Forelimb muscle (tissue), 1 donor: ENCODE measurements around the gene MCM6. TPM values are rescaled to one million over a fixed set of nuclear protein-coding genes. Genes with fewer than 3 reads are reported as not detected.

ENCODE experiments used
- polyA plus RNA-seq: library from polyadenylated mRNA; unstranded; fragments of 120-200 nt; gene quantifications from one replicate; pipeline ENCODE4 v1.2.1, GENCODE V29; 2013; ENCODE audit not compliant: insufficient read length

Gene MCM6
- polyA plus RNA-seq, 1 donor = 18.9 TPM

Other genes with a start within 250 kb of the MCM6 start
- gene UBXN4, start 134.6 kb downstream of the MCM6 start, polyA plus RNA-seq = 68.6 TPM
- not detected for gene LCT, start 39.3 kb downstream of the MCM6 start, polyA plus RNA-seq
- gene DARS1, start 109.2 kb upstream of the MCM6 start, polyA plus RNA-seq = 92.3 TPM
- gene CXCR4, start 241.7 kb upstream of the MCM6 start, polyA plus RNA-seq = 32.8 TPM